Measurements from ENCODE around the gene NSD1. TPM values are rescaled to one million over a fixed set of nuclear protein-coding genes. Genes with fewer than 3 reads are reported as not detected.
A peak's percentile ranks its signal among the peaks of the same experiment; 100 is the strongest.

NSD1 gene
- total and polyA plus RNA-seq, 3 donors from 2014 or later: 66.0 to 86.6 (median 71.2) TPM

DNA sequence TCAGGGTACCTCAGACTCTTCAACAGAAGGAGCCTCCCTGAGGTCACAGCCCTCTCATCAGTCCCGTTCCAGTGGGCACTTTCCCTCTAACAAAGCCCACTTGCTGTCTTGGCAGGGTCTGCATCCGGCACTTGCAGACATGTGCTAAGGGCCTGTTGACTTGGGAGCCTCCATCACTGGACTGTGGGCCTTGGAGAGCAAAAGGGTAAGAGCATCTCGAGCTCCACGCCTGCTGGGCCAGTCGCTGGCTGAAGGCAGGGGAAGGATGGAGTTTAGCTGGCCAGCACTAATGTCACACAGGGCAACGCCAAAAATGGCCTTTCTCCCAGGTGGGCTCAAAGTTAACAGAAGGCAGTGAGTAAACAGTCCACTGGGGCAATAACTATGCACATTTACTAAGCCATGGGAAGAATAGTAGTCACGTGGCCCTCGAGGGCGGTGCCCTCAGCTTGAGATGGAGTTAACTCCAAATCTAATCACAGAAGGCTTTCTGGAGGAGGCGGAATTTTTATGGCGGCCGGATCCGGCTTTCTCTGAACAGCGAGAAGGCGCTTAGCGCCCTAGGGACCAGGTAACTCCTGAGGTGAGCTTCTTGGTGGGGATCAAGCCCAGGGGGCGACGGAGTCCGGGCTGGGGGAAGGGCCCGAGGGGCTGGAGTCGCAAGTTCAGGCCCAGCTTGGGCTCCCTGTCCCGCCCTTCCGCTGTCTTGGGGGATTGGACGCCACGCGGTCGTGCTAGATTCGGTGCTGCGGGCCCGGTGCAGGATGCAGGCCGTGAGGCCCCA, 2.0 kb upstream of the NSD1 start:
- TF ChIP-seq, protein P1, sequence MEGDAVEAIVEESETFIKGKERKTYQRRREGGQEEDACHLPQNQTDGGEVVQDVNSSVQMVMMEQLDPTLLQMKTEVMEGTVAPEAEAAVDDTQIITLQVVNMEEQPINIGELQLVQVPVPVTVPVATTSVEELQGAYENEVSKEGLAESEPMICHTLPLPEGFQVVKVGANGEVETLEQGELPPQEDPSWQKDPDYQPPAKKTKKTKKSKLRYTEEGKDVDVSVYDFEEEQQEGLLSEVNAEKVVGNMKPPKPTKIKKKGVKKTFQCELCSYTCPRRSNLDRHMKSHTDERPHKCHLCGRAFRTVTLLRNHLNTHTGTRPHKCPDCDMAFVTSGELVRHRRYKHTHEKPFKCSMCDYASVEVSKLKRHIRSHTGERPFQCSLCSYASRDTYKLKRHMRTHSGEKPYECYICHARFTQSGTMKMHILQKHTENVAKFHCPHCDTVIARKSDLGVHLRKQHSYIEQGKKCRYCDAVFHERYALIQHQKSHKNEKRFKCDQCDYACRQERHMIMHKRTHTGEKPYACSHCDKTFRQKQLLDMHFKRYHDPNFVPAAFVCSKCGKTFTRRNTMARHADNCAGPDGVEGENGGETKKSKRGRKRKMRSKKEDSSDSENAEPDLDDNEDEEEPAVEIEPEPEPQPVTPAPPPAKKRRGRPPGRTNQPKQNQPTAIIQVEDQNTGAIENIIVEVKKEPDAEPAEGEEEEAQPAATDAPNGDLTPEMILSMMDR (IDR thresholded peaks at IDR 0.05): no peak
- TF ChIP-seq POLR2A (IDR thresholded peaks at IDR 0.05): no peak
- H3K4me1 ChIP-seq: peaks cover 10% of the 10 kb centered on the region
- DNase-seq: no peak
- peak overlapping the region; percentile 62 to 89 for H3K4me3 ChIP-seq
- H3K27me3 ChIP-seq: no peaks in the 10 kb centered on the region
- peak overlapping the region; percentile 53 to 91 for H3K27ac ChIP-seq
- no peaks in the 10 kb centered on the region for H3K9me3 ChIP-seq
- 65% methylated on average over 16 to 28 of the region's 31 CpGs for WGBS, 2 donors
- H3K36me3 ChIP-seq (ENCODE audit: low read depth, missing control alignments): no peaks in the 10 kb centered on the region
- intact Hi-C loops (cut with DNase I; ENCODE audit: low total_unique reads): no loop called here

DNA sequence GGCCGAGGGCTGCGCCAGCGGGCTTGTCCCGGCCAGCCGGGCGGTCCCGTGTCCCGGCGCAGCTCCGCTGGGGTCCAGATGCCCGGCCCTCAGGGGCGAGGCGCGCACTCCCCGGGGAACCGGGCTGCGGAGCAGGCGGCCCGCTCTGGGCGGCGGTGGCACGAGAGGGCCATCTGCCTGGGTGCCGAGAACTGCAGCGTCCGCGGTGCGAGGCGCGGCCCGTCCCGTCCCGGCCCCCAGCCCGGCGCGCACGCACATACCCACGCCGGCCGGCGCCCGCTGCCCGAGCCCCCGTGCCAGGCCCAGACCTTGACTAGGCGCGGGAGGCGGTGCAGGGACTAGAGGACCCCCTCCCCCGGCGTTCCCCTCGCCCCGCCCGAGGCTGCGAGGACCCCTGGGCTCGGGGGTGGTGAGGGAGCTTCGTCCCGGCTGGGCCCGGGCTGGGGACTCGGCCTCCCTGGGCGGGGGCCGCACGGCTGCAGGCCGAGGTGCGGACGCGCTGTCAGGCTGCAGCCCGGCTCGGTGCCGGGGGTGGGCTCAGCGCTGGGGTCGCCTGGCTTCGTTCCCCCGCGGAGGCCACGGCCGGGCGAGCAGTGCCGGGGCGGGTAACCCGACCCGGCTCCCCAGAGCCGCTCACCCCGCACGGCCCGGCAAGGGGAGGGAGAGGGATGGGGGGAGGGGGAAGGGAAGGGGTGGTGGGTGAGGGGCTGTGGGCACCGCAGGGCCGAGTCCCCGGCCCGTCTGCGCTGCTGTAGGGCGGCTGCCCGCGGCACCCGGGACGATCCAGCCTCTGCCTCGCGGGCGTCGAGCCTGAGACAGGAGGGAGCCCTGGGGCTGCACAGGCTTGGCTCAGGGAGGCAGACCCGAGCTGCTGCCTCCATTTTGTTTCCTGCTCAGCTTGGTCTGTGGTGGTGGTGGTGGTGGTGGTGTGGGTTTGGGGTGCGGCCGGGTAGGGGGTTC, 1.2 kb upstream of the NSD1 start:
- peak overlapping the region; percentile 62 to 89 for H3K4me3 ChIP-seq
- intact Hi-C loops (cut with DNase I; ENCODE audit: low total_unique reads): no loop called here
- DNase-seq: peak; percentile 51
- H3K36me3 ChIP-seq (ENCODE audit: low read depth, missing control alignments): no peaks in the 10 kb centered on the region
- H3K27me3 ChIP-seq: no peaks in the 10 kb centered on the region
- no peak for TF ChIP-seq POLR2A (IDR thresholded peaks at IDR 0.05)
- TF ChIP-seq, protein P1 (IDR thresholded peaks at IDR 0.05): no peak
- WGBS, 2 donors: 6 to 10% methylated on average over 15 to 35 of the region's 100 CpGs
- peak overlapping the region; percentile 77 to 91 for H3K27ac ChIP-seq
- H3K9me3 ChIP-seq: no peaks in the 10 kb centered on the region
- H3K4me1 ChIP-seq: peaks cover 10% of the 10 kb centered on the region

DNA sequence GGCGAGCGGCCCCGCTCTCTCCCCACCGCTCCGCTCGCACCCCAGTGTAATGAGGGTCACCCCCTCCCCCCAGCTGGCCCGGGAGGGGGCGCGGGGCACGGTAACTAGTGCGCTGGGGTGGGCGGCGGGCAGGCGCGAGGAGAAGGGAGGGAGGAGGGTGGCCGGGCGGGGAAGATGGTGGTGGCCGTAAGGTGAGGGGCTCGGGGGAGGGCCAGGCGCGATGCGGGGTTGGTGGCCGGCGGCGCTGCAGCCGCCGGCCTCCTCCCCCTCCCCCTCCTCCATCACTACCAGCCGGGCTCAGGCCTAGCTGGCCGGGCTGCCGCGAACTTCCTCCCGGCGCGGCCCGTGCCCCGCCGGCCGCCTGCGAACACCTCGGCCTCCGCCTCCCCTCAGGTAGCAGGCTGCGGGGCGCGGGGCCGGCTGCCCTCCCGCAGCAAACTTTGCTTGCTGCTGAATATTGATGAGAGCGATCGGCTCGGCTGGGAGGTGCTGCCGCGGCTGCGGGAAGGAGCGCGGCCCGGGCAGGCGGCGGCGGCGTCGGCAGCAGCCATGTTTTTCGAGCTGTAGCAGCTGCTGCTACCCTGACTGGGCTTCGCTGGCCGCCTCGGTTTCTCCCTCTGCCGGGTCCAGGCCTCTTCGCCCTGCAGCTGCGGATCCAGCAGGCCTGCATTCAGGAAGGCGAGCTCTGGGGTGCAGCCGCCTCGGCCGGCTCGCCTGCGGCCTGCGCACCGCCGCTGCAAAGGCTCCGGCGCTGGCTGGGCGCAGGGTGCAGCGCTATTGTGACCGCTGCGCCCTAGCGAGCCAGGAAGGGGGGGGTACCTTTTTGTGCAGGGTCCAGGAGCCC, 502 bp downstream of the NSD1 start:
- no peaks in the 10 kb centered on the region for H3K27me3 ChIP-seq
- H3K4me3 ChIP-seq: peak overlapping the region; percentile 82 to 89
- WGBS, 2 donors: 0 to 1% methylated on average over 2 to 73 of the region's 83 CpGs
- H3K36me3 ChIP-seq (ENCODE audit: low read depth, missing control alignments): no peaks in the 10 kb centered on the region
- peak overlapping the region; percentile 88 to 91 for H3K27ac ChIP-seq
- H3K4me1 ChIP-seq: peaks cover 10% of the 10 kb centered on the region
- peak; percentile 40 for DNase-seq
- intact Hi-C loops (cut with DNase I; ENCODE audit: low total_unique reads): no loop called here
- H3K9me3 ChIP-seq: no peaks in the 10 kb centered on the region
- TF ChIP-seq, protein P1 (IDR thresholded peaks at IDR 0.05): no peak
- no peak for TF ChIP-seq POLR2A (IDR thresholded peaks at IDR 0.05)

DNA sequence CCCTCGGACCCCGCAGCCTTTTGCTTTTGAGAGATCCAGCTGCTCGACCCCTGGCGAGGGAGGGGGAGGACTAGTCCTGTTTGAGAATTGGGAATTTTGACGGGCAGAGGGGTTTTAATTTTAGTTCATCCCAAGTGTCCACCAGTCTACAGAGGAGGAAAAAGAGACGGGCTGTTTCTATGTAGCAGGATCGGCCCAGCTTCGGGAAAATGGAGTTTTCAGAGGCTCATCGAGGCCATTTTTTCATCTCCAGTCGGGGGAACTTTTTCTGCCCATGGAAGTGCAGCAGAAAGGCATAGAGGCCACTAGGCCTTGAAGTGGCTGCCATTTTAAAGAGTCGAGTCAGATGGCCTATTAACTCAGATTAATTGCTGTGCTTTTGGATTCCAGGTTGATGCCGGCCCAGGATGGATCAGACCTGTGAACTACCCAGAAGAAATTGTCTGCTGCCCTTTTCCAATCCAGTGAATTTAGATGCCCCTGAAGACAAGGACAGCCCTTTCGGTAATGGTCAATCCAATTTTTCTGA, 1.2 kb downstream of the NSD1 start:
- no peaks in the 10 kb centered on the region for H3K27me3 ChIP-seq
- intact Hi-C loops (cut with DNase I; ENCODE audit: low total_unique reads): no loop called here

More for the DNA sequence above, 1.2 kb downstream of the NSD1 start:
- no peaks in the 10 kb centered on the region for H3K36me3 ChIP-seq (ENCODE audit: low read depth, missing control alignments)
- 8 to 9% methylated on average over 12 to 13 of the region's 13 CpGs for WGBS, 2 donors
- peak overlapping the region; percentile 88 to 91 for H3K27ac ChIP-seq
- H3K9me3 ChIP-seq: no peaks in the 10 kb centered on the region
- peaks cover 10% of the 10 kb centered on the region for H3K4me1 ChIP-seq
- peak overlapping the region; percentile 82 to 89 for H3K4me3 ChIP-seq
- TF ChIP-seq, protein P1 (IDR thresholded peaks at IDR 0.05): no peak
- no peak for TF ChIP-seq POLR2A (IDR thresholded peaks at IDR 0.05)
- no peak for DNase-seq

All from testis (tissue), 3 donors.